ENCODE results near the gene TTLL9.

The TTLL9 gene

DNA sequence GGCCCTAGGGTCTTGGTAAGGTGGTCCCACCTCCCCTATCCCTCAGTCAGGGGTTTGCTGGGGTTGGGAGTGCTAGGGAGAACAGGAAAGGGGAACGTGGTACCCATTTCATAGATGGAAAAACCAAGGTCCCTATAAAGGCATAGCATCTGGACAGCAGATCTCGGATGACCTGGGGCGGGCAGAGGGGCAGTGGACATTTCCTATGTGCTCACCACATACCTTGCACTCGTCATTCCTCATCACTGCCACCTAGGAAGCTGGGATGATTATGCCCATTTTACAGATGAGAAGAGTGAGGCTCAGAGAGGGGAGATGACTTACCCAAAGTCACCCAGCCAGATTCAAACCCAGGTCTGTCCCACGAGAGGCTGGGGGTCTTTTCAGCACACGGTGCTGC is 39.2 kb upstream of the TTLL9 start:
- TF ChIP-seq POLR2A (IDR thresholded peaks at IDR 0.05; ENCODE audit: extremely low read depth, insufficient read length) (no peak), MYC (IDR thresholded peaks at IDR 0.05; ENCODE audit: low read depth, low read length) (no peak)
- TF ChIP-seq, protein P1, sequence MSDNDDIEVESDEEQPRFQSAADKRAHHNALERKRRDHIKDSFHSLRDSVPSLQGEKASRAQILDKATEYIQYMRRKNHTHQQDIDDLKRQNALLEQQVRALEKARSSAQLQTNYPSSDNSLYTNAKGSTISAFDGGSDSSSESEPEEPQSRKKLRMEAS (IDR thresholded peaks at IDR 0.05; ENCODE audit: low read depth, low read length): no peak
- TF ChIP-seq, protein P2, sequence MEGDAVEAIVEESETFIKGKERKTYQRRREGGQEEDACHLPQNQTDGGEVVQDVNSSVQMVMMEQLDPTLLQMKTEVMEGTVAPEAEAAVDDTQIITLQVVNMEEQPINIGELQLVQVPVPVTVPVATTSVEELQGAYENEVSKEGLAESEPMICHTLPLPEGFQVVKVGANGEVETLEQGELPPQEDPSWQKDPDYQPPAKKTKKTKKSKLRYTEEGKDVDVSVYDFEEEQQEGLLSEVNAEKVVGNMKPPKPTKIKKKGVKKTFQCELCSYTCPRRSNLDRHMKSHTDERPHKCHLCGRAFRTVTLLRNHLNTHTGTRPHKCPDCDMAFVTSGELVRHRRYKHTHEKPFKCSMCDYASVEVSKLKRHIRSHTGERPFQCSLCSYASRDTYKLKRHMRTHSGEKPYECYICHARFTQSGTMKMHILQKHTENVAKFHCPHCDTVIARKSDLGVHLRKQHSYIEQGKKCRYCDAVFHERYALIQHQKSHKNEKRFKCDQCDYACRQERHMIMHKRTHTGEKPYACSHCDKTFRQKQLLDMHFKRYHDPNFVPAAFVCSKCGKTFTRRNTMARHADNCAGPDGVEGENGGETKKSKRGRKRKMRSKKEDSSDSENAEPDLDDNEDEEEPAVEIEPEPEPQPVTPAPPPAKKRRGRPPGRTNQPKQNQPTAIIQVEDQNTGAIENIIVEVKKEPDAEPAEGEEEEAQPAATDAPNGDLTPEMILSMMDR (IDR thresholded peaks at IDR 0.05; ENCODE audit: low read depth, low read length): no peak
- DNase-seq (ENCODE audit: low read depth): no peak
- no peak overlapping the region for H3K4me3 ChIP-seq (ENCODE audit: low read depth, low read length)

DNA sequence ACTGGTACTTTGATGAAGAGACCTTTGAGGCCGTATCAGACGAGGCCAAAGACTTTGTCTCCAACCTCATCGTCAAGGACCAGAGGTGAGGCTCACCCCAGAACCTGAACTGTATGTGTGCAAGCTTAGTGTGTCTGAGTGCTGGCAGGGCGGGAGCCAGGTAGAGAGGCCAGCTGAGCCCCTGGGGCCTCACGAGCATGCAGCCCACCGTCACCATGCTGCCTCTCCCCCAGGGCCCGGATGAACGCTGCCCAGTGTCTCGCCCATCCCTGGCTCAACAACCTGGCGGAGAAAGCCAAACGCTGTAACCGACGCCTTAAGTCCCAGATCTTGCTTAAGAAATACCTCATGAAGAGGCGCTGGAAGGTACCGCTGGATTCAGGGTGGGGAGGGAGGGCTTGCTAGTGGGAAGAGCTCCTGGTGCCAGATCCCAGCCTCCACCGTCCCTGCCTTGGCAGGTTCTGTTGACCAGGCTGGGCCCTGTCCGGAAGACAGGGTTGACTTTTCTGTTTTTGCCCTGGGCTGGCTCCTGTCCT is 38.6 kb upstream of the TTLL9 start:
- DNase-seq (ENCODE audit: low read depth): no peak
- no peak overlapping the region for H3K4me3 ChIP-seq (ENCODE audit: low read depth, low read length)
- no peak for TF ChIP-seq POLR2A (IDR thresholded peaks at IDR 0.05; ENCODE audit: extremely low read depth, insufficient read length)
- TF ChIP-seq, protein P2 (IDR thresholded peaks at IDR 0.05; ENCODE audit: low read depth, low read length): no peak
- TF ChIP-seq, protein P1 (IDR thresholded peaks at IDR 0.05; ENCODE audit: low read depth, low read length): no peak

DNA sequence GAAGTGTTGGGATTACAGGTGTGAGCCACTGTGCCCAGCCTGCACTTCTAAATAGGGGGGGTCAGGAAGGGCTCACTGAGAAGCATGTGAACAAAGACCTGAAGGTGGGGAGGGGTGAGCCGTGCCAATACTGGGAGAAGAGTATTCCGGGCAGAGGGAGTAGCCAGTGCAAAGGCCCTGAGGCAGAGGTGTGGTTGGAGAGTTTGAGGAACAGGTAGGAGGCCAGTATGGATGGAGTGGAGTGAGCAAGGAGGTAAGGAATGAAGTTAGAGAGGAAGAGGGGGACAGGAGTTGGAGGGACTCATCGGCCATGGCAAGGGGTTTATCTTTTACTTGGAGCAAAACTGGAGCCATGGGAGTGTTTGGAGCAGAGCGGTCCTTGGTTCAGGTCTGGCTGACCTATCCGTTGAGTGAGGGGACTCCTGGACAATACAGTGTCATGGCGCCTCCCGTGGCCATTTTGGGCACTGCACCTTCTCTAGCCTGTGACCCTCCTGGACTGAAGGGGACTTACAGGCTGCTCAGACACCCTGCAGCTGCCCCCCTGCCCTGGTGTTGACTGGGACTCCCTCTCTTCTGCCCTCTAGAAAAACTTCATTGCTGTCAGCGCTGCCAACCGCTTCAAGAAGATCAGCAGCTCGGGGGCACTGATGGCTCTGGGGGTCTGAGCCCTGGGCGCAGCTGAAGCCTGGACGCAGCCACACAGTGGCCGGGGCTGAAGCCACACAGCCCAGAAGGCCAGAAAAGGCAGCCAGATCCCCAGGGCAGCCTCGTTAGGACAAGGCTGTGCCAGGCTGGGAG is 37.1 kb upstream of the TTLL9 start:
- DNase-seq (ENCODE audit: low read depth): peak; percentile 72
- no peak overlapping the region for H3K4me3 ChIP-seq (ENCODE audit: low read depth, low read length)
- TF ChIP-seq, protein P1 (IDR thresholded peaks at IDR 0.05; ENCODE audit: low read depth, low read length): peak; percentile 7; the same call in 1 of the 2 replicates
- TF ChIP-seq, protein P2 (IDR thresholded peaks at IDR 0.05; ENCODE audit: low read depth, low read length): peak; percentile 89
- no peak for TF ChIP-seq POLR2A (IDR thresholded peaks at IDR 0.05; ENCODE audit: extremely low read depth, insufficient read length)

DNA sequence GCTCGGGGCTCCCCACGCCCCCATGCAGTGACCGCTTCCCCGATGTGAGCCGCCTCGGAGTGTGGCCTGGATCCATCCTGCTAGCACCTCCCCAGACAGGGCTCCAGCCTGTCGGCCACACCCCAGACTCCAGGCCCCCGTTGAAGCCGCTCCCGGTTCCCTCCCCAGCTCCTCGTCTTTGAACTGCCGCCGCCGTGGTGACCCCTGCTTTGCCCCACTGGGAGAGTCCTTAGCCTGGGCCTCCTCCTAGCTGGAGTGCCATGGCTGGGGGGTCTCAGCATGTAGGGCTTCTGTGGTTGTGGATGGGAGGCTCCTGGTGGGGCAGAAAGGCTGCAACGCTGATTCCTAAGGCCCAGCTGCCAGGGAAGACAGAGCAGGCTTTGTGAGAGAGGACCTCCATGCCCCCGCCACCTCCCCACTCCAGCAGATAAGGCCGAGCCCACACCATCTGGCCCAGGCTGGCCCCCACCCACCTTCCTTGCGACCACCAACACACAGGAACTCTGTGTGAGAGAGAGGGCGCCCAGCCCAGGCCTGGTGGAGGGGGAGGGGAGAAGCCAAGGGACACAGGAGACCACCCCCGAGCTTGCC is 36.4 kb upstream of the TTLL9 start:
- DNase-seq (ENCODE audit: low read depth): no peak
- TF ChIP-seq, protein P1 (IDR thresholded peaks at IDR 0.05; ENCODE audit: low read depth, low read length): no peak
- TF ChIP-seq POLR2A (IDR thresholded peaks at IDR 0.05; ENCODE audit: extremely low read depth, insufficient read length): no peak
- TF ChIP-seq MYC (IDR thresholded peaks at IDR 0.05; ENCODE audit: low read depth, low read length): no peak
- TF ChIP-seq, protein P2 (IDR thresholded peaks at IDR 0.05; ENCODE audit: low read depth, low read length): no peak
- H3K4me3 ChIP-seq (ENCODE audit: low read depth, low read length): no peak overlapping the region

DNA sequence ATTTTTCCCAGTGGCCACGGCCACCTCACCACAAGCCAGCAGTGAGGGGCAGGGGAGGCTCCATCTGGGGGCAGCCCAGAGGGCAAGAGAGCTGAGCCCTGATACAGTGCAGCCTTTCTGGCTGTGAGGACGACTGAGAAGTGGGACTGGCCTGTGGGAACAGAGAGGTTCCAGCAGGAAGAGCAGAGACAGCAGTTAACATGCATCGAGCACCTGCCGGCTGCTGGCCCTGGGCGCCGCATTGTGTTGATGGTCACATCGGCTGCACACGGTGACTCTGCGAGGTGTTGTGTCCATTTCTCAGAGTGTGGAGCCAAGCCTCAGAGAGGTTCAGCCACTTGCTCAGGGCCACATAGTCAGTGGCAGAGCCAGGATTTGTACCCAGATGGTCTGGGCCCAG is 34.9 kb upstream of the TTLL9 start:
- TF ChIP-seq, protein P1 (IDR thresholded peaks at IDR 0.05; ENCODE audit: low read depth, low read length): no peak
- TF ChIP-seq MYC (IDR thresholded peaks at IDR 0.05; ENCODE audit: low read depth, low read length) (no peak), POLR2A (IDR thresholded peaks at IDR 0.05; ENCODE audit: extremely low read depth, insufficient read length) (no peak)
- TF ChIP-seq, protein P2 (IDR thresholded peaks at IDR 0.05; ENCODE audit: low read depth, low read length): no peak

More for the DNA sequence above, 34.9 kb upstream of the TTLL9 start:
- no peak overlapping the region for H3K4me3 ChIP-seq (ENCODE audit: low read depth, low read length)
- DNase-seq (ENCODE audit: low read depth): no peak

Data from NB4 (cell line).